Measurements from ENCODE around the gene PAPPA. TPM values are rescaled to one million over a fixed set of nuclear protein-coding genes. Genes with fewer than 3 reads are reported as not detected.

PAPPA gene
- total RNA-seq, 4 donors from 2014 or later: 1.0 to 5.0 (median 2.8) TPM

- intact Hi-C loops (cut with DNase I): no loop called here
- TF ChIP-seq CTCF (IDR thresholded peaks at IDR 0.05): no peak
- TF ChIP-seq POLR2A (IDR thresholded peaks at IDR 0.05): no peak
- Histone ChIP-seq H3K4me1 (no peaks in the 10 kb centered on the region), H3K27ac (no peak overlapping the region), H3K4me3 (replicated peaks in 1 of 3) (no peak overlapping the region), H3K9me3 (no peaks in the 10 kb centered on the region), H3K36me3 (no peaks in the 10 kb centered on the region), H3K27me3 (no peaks in the 10 kb centered on the region)
- no peak for DNase-seq
- WGBS, 2 donors: 84 to 85% methylated on average over 3 of the region's 3 CpGs
Measured at GRCh38 chr9:116178481-116179211, 25.1 kb downstream of the PAPPA start.

- intact Hi-C loops (cut with DNase I): no loop called here
- no peak for DNase-seq
- no peaks in the 10 kb centered on the region for H3K9me3 ChIP-seq
- H3K27ac ChIP-seq: no peak overlapping the region
- 78 to 80% methylated on average over 4 of the region's 4 CpGs for WGBS, 2 donors
- H3K4me3 ChIP-seq (replicated peaks in 1 of 3): no peak overlapping the region
- no peak for TF ChIP-seq POLR2A (IDR thresholded peaks at IDR 0.05)
- no peak for TF ChIP-seq CTCF (IDR thresholded peaks at IDR 0.05)
- H3K27me3 ChIP-seq: no peaks in the 10 kb centered on the region
- H3K4me1 ChIP-seq: no peaks in the 10 kb centered on the region
- H3K36me3 ChIP-seq: no peaks in the 10 kb centered on the region
Measured at GRCh38 chr9:116179568-116179967, 26.0 kb downstream of the PAPPA start.

GRCh38 chr9:116181853-116182610 is 28.4 kb downstream of the PAPPA start:
- Histone ChIP-seq H3K9me3 (no peaks in the 10 kb centered on the region), H3K4me3 (replicated peaks in 1 of 3) (no peak overlapping the region), H3K27ac (no peak overlapping the region), H3K36me3 (no peaks in the 10 kb centered on the region), H3K4me1 (no peaks in the 10 kb centered on the region), H3K27me3 (no peaks in the 10 kb centered on the region)
- 74 to 79% methylated on average over 3 of the region's 3 CpGs for WGBS, 2 donors
- no peak for DNase-seq
- no peak for TF ChIP-seq POLR2A (IDR thresholded peaks at IDR 0.05)
- TF ChIP-seq CTCF (IDR thresholded peaks at IDR 0.05): no peak
- intact Hi-C loops (cut with DNase I): no loop called here

GRCh38 chr9:116182876-116183275 is 29.3 kb downstream of the PAPPA start:
- DNase-seq: no peak
- H3K27ac ChIP-seq: no peak overlapping the region
- H3K4me1 ChIP-seq: no peaks in the 10 kb centered on the region
- H3K36me3 ChIP-seq: no peaks in the 10 kb centered on the region
- no peak overlapping the region for H3K4me3 ChIP-seq (replicated peaks in 1 of 3)
- intact Hi-C loops (cut with DNase I): no loop called here
- no peaks in the 10 kb centered on the region for H3K9me3 ChIP-seq
- H3K27me3 ChIP-seq: no peaks in the 10 kb centered on the region
- TF ChIP-seq POLR2A (IDR thresholded peaks at IDR 0.05) (no peak), CTCF (IDR thresholded peaks at IDR 0.05) (no peak)
- 85 to 94% methylated on average over 5 of the region's 5 CpGs for WGBS, 2 donors

GRCh38 chr9:116187570-116188170 is 34.1 kb downstream of the PAPPA start:
- TF ChIP-seq POLR2A (IDR thresholded peaks at IDR 0.05) (no peak), CTCF (IDR thresholded peaks at IDR 0.05) (no peak)
- DNase-seq: no peak
- Histone ChIP-seq H3K27me3 (no peaks in the 10 kb centered on the region), H3K27ac (no peak overlapping the region), H3K4me3 (replicated peaks in 1 of 3) (no peak overlapping the region), H3K4me1 (peaks cover 0 to 12% of the 10 kb centered on the region in 2 donors), H3K9me3 (no peaks in the 10 kb centered on the region), H3K36me3 (no peaks in the 10 kb centered on the region)
- WGBS, 2 donors: 97 to 98% methylated on average over 21 to 25 of the region's 27 CpGs
- intact Hi-C loops (cut with DNase I): no loop called here
